ENCODE data around the gene FECH. TPM values are rescaled to one million over a fixed set of nuclear protein-coding genes. Genes with fewer than 3 reads are reported as not detected.
"Not testable (repeated sequence)": the region's sequence is repeated elsewhere in the genome, so short reads cannot be mapped to it uniquely, and the experiment has no call there.

Gene FECH
- polyA plus RNA-seq, 1 donor (not counting 4 experiments of a cell fraction or from before 2014, with no cell fraction given): 29.2 TPM

DNA sequence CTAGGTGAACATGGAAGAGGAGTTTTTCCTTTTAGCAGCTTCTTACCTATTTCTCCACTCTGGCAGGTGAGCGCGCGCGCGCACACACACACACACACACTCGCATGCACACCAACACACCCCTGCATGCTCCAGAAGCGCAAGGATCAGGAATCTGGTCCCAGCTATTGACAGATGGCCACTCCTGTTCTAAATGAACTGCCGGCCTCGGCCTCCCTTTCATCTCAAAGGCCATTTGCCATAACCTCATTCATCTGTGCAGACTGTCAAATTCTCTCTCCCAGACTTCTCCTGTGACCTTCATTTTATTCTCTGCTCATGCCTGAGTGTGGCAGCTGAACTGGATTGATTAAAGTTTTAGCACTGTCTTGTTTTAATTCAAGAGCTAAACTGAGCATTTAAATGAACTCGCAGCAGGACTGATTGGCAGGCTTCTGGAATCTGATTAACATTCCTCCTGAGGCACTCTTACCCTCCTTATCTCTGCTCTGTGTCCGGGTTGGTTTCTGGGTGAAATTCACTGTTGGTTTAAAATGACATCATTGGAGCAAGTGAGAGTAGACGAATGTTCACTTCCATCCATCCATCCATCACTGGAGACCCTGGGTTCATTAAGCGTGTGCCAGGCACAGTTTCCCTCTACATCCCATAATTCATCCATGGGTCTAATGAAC, 58.8 kb downstream of the FECH start:
- DNase-seq (ENCODE audit: low read depth, low spot score) (no peak), FAIRE-seq (no peak)
- H3K4me3 ChIP-seq (ENCODE audit: control insufficient read depth in 2 of 3, extremely low read depth in 1 of 3, insufficient read depth in 2 of 3, low read depth in 1 of 3, low read length in 3 of 3): no peak overlapping the region
- H3K9ac ChIP-seq (ENCODE audit: control insufficient read depth, extremely low read depth, insufficient read depth, low read length): no peak overlapping the region
- H3K9me3 ChIP-seq (ENCODE audit: control insufficient read depth, low read depth, low read length): no peaks in the 10 kb centered on the region
- H3K27ac ChIP-seq (ENCODE audit: control insufficient read depth, insufficient read depth, low read length): no peak overlapping the region
- no peaks in the 10 kb centered on the region for H3K36me3 ChIP-seq (ENCODE audit: control insufficient read depth in 2 of 2, extremely low read depth in 1 of 2, insufficient read depth in 2 of 2, low read length in 2 of 2)
- no peaks in the 10 kb centered on the region for H3K4me1 ChIP-seq (ENCODE audit: control insufficient read depth, extremely low read depth, insufficient read depth, low read length)
- dilution Hi-C loops (cut with MboI; ENCODE audit: extremely low pct_ligation_motif_present, low sequenced_read_pairs): no loop called here
- H3K9me1 ChIP-seq (ENCODE audit: control insufficient read depth, extremely low read depth, insufficient read depth, low read length): no peaks in the 10 kb centered on the region
- TF ChIP-seq EZH2 (IDR thresholded peaks at IDR 0.05; ENCODE audit: low read length): no peak
- TF ChIP-seq, protein P1, sequence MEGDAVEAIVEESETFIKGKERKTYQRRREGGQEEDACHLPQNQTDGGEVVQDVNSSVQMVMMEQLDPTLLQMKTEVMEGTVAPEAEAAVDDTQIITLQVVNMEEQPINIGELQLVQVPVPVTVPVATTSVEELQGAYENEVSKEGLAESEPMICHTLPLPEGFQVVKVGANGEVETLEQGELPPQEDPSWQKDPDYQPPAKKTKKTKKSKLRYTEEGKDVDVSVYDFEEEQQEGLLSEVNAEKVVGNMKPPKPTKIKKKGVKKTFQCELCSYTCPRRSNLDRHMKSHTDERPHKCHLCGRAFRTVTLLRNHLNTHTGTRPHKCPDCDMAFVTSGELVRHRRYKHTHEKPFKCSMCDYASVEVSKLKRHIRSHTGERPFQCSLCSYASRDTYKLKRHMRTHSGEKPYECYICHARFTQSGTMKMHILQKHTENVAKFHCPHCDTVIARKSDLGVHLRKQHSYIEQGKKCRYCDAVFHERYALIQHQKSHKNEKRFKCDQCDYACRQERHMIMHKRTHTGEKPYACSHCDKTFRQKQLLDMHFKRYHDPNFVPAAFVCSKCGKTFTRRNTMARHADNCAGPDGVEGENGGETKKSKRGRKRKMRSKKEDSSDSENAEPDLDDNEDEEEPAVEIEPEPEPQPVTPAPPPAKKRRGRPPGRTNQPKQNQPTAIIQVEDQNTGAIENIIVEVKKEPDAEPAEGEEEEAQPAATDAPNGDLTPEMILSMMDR (optimal IDR thresholded peaks at IDR 0.05 in 1 of 3, IDR thresholded peaks at IDR 0.05 in 1 of 3, conservative IDR thresholded peaks at IDR 0.05 in 1 of 3; ENCODE audit: extremely low read depth in 1 of 3, insufficient read depth in 2 of 3, low read length in 3 of 3): no peak
- no peak overlapping the region for H3K4me2 ChIP-seq (ENCODE audit: control insufficient read depth, extremely low read depth, insufficient read depth, low read depth, low read length)
- H3K27me3 ChIP-seq (ENCODE audit: control insufficient read depth, extremely low read depth, insufficient read depth, low read length): peaks cover 5% of the 10 kb centered on the region
- no peaks in the 10 kb centered on the region for H3K79me2 ChIP-seq (ENCODE audit: control insufficient read depth, insufficient read depth, low read length)
- H4K20me1 ChIP-seq (ENCODE audit: control insufficient read depth, extremely low read depth, insufficient read depth, low read length): no peaks in the 10 kb centered on the region
- no peak overlapping the region for H2AFZ ChIP-seq (ENCODE audit: control insufficient read depth, low read length)

DNA sequence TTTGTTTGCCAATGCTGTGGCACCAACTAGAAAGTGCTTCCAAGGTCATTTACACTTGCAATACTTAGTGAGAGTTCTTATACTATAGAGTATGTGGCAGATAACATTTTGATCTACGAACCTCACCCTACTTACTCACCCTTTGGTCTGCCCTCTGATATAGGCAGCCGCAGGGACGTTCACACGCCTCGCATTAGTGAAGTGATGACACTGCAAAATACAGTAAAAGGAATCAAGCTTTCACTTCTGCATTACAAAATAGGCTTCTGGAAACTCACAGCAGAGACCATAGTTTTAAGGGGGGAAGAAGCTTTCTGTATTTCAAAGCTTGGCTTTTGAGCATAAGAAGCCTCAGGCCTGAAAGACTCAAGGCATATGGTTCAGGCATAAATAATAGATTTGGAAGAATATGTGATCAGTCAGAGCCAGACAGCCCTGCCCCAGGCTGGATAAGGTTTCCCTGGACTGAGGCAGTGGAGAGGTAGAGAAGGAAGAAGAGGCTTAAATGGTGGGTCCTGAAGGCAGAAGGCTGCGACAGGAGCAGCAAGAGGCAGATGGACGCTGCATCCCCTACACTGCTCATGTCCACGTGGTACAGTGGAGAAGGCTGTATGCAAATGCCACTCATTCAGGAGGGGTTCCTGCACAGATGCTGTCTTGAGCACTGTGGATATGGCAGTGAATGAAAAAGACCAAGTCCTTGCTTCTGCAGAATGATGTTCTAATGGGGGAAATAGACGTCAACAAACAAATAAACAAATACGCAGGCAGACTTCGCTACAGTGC, 63.1 kb downstream of the FECH start:
- Histone ChIP-seq H3K36me3 (ENCODE audit: control insufficient read depth in 2 of 2, extremely low read depth in 1 of 2, insufficient read depth in 2 of 2, low read length in 2 of 2) (no peaks in the 10 kb centered on the region), H4K20me1 (ENCODE audit: control insufficient read depth, extremely low read depth, insufficient read depth, low read length) (no peaks in the 10 kb centered on the region), H3K27ac (ENCODE audit: control insufficient read depth, insufficient read depth, low read length) (no peak overlapping the region), H3K4me3 (ENCODE audit: control insufficient read depth in 2 of 3, extremely low read depth in 1 of 3, insufficient read depth in 2 of 3, low read depth in 1 of 3, low read length in 3 of 3) (no peak overlapping the region), H3K9me1 (ENCODE audit: control insufficient read depth, extremely low read depth, insufficient read depth, low read length) (no peaks in the 10 kb centered on the region), H3K9ac (ENCODE audit: control insufficient read depth, extremely low read depth, insufficient read depth, low read length) (no peak overlapping the region), H3K79me2 (ENCODE audit: control insufficient read depth, insufficient read depth, low read length) (no peaks in the 10 kb centered on the region), H3K4me2 (ENCODE audit: control insufficient read depth, extremely low read depth, insufficient read depth, low read depth, low read length) (no peak overlapping the region), H3K4me1 (ENCODE audit: control insufficient read depth, extremely low read depth, insufficient read depth, low read length) (peaks cover 6% of the 10 kb centered on the region), H2AFZ (ENCODE audit: control insufficient read depth, low read length) (no peak overlapping the region), H3K27me3 (ENCODE audit: control insufficient read depth, extremely low read depth, insufficient read depth, low read length) (no peaks in the 10 kb centered on the region), H3K9me3 (ENCODE audit: control insufficient read depth, low read depth, low read length) (no peaks in the 10 kb centered on the region)
- TF ChIP-seq, protein P1 (optimal IDR thresholded peaks at IDR 0.05 in 1 of 3, IDR thresholded peaks at IDR 0.05 in 1 of 3, conservative IDR thresholded peaks at IDR 0.05 in 1 of 3; ENCODE audit: extremely low read depth in 1 of 3, insufficient read depth in 2 of 3, low read length in 3 of 3): no peak
- no peak for TF ChIP-seq EZH2 (IDR thresholded peaks at IDR 0.05; ENCODE audit: low read length)
- no peak for FAIRE-seq
- DNase-seq (ENCODE audit: low read depth, low spot score): no peak
- dilution Hi-C loops (cut with MboI; ENCODE audit: extremely low pct_ligation_motif_present, low sequenced_read_pairs): no loop called here

DNA sequence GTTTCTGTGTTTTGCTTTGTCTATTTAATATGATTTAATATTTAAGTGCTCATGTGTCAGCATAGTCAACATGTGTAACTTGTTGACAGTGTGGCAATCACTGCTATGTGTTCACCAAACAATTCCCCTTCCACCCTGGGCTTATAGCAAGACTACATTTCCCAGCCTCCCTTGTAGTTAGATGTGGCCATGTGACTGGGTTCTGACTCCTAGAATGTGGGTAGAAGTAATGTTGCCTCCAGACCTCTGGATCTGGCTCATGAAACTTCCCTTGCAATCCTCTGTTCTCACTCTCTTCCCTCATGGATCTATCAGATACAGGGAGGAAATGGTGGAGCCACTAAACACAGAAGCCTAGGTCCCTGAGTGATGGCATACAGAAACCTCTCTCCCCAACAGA, 64.2 kb downstream of the FECH start:
- H2AFZ ChIP-seq (ENCODE audit: control insufficient read depth, low read length); H3K9ac ChIP-seq (ENCODE audit: control insufficient read depth, extremely low read depth, insufficient read depth, low read length); H3K4me1 ChIP-seq (ENCODE audit: control insufficient read depth, extremely low read depth, insufficient read depth, low read length); H3K9me1 ChIP-seq (ENCODE audit: control insufficient read depth, extremely low read depth, insufficient read depth, low read length); DNase-seq (ENCODE audit: low read depth, low spot score); H3K4me3 ChIP-seq (ENCODE audit: control insufficient read depth in 2 of 3, extremely low read depth in 1 of 3, insufficient read depth in 2 of 3, low read depth in 1 of 3, low read length in 3 of 3); H4K20me1 ChIP-seq (ENCODE audit: control insufficient read depth, extremely low read depth, insufficient read depth, low read length); H3K79me2 ChIP-seq (ENCODE audit: control insufficient read depth, insufficient read depth, low read length); H3K27ac ChIP-seq (ENCODE audit: control insufficient read depth, insufficient read depth, low read length); H3K27me3 ChIP-seq (ENCODE audit: control insufficient read depth, extremely low read depth, insufficient read depth, low read length); dilution Hi-C loops (cut with MboI; ENCODE audit: extremely low pct_ligation_motif_present, low sequenced_read_pairs); H3K36me3 ChIP-seq (ENCODE audit: control insufficient read depth in 2 of 2, extremely low read depth in 1 of 2, insufficient read depth in 2 of 2, low read length in 2 of 2); H3K9me3 ChIP-seq (ENCODE audit: control insufficient read depth, low read depth, low read length); H3K4me2 ChIP-seq (ENCODE audit: control insufficient read depth, extremely low read depth, insufficient read depth, low read depth, low read length): not testable (repeated sequence)
- peak; percentile 58 for FAIRE-seq
